Fibroblast of mammary gland (primary cell): Measurements from ENCODE around the gene LUZP1.

Source experiments
- DNase-seq: peaks from one replicate; pipeline ENCODE4 v3.0.0-alpha.2; 2010; ENCODE audit warnings: low read depth
- H3K4me3 ChIP-seq: 2 replicates; pipeline ENCODE4 v1.5.1; 2011; ENCODE audit warnings: low read depth, mild to moderate bottlenecking, low read length, moderate library complexity; ENCODE audit not compliant: control insufficient read depth
- TF ChIP-seq, protein P1 (sequence below): conservative IDR thresholded peaks from 2 replicates; pipeline ENCODE4 v1.5.1; 2011; ENCODE audit warnings: low read depth, low read length, inconsistent platforms; ENCODE audit not compliant: control insufficient read depth, insufficient read depth

The LUZP1 gene

DNA sequence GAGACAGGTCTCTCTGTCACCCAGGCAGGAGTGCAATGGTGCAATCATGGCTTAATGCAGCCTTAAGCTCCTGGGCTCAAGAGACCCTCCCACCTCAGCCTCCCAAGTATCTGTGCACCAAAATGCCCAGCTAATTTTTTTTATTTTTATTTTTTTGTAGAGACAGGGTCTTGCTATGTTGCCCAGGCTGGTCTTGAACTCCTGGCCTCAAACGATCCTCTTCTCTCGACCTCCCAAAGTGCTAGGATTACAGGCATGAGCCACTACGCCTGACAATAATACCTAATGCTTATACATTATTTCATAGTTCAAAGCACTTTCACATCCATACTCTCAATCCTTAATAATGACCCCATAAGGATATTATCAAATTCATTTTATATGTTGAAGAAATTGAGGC is 48.3 kb downstream of the LUZP1 start:
- TF ChIP-seq, protein P1, sequence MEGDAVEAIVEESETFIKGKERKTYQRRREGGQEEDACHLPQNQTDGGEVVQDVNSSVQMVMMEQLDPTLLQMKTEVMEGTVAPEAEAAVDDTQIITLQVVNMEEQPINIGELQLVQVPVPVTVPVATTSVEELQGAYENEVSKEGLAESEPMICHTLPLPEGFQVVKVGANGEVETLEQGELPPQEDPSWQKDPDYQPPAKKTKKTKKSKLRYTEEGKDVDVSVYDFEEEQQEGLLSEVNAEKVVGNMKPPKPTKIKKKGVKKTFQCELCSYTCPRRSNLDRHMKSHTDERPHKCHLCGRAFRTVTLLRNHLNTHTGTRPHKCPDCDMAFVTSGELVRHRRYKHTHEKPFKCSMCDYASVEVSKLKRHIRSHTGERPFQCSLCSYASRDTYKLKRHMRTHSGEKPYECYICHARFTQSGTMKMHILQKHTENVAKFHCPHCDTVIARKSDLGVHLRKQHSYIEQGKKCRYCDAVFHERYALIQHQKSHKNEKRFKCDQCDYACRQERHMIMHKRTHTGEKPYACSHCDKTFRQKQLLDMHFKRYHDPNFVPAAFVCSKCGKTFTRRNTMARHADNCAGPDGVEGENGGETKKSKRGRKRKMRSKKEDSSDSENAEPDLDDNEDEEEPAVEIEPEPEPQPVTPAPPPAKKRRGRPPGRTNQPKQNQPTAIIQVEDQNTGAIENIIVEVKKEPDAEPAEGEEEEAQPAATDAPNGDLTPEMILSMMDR, result no peak
- H3K4me3 ChIP-seq, result no peak overlapping the region
- no peak for DNase-seq

DNA sequence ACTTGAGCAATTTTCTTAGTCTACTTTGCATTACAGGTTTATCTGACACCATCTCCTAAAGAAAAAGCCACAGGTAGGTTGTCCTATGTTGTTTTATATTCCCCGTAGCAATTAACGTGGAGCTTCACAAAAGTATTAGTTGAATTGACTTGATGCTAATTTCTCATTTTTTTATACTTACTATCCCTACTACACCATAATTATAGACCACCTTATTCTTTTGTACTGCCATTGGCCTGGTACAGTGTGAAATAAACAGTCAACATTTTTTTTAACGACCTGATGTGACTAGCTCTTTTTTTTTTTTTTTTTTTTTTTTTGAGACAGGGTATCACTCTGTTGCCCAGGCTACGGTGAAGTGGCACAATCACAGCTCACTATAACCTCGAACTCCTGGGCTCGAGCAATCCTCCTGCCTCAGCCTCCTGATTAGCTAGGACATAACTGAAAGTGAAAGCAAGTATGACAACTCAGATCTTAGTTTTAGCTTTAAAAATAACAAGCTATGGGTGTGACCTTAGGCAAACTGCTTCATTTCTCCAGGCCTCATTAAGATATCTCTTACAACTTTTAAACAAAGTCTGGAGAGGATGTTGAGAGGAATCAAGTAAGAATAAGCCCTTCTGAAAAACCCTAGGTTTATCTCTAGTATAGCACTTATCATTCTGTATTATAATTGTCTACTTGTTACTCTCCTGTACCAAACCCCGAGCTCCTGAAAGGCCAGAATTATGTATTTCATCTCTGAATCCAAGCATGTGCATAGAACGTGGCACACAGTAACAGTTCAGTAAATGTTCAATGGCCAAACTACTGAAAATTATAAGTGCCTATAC is 49.5 kb downstream of the LUZP1 start:
- TF ChIP-seq, protein P1, result no peak
- H3K4me3 ChIP-seq, result no peak overlapping the region

DNA sequence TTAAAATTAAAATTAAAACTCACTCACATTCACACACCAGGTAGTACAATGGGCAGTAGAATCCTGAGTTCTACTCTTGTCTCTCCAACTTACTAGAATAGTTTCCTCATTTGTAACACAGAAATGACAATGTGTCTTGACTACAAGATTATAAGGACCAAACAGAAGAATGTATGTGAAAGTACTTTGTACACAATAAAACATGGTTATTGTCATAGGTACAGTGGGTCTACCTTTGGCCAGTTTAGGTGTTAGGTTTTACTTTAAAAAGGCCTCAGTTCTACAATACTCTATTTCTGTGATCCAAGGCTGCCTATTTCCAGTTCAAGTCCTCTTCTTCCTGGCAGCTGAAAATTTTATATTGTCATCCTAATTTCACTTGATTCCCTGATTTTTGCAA is 50.2 kb downstream of the LUZP1 start:
- H3K4me3 ChIP-seq, result no peak overlapping the region
- TF ChIP-seq, protein P1, result no peak
- no peak for DNase-seq

More for the DNA sequence above, 49.5 kb downstream of the LUZP1 start:
- no peak for DNase-seq

DNA sequence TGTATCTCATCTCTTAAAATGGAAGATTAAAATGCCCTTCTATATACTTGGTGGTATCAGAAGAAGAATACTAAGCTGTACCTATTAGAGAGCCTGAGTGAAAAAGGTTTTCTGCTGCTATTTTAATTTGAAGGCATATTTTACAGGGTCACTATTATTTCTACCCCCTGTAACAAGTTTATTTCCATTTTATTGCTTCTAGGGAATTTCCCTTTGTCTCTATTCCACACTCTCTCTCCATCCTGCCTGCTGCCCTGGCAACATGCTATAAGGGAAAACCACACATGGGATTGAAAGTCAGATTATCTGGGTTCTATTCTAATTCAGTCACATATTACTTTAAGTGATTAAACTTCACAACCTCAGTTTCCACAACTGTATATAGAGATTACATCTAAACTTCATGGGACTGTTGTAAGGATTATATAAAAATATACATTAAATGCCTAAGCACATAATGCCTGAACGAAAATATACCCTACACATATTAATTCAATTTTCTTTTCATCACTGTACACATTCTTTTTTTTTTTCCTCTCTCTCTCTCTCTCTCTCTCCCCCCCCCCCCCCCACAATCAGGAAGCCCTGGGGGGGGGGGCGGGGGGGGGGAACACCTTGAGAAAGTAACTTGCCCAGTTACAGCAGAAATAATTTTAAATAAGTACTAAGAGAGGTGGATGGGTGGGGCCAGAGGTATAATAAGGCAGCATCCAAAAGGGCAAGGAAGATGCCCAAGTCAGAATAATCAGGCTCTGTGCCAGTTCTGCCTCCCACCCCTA is 51.5 kb downstream of the LUZP1 start:
- DNase-seq, result no peak
- H3K4me3 ChIP-seq, result no peak overlapping the region
- TF ChIP-seq, protein P1, result no peak

DNA sequence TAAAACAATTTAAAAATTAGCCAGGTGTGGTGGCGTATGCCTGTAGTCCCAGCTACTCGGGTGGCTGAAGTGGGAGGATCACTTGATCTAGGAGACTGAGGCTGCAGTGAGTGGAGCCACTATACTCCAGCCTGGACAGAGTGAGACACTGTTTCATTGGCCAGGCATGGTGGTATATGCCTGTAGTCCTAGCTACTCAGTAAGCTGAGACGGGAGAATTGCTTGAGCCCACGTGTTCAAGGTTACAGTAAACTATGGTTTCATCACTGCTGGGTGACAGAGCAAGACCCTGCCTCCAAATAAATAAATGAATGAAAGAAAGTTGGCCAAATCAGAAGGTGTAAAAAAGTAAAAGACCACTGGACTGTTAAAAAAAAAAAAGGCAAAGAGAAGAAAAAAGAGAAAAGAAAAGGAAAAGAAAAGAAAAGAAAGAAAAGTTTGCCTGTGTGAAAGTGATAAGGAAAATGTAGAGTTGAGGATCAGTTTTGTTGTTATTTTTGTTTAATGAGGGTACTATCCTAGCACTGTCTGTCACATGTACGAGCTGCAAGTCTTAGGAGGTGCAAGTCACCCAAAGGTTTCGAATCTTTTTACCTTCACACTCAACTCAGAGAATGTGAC is 52.3 kb downstream of the LUZP1 start:
- TF ChIP-seq, protein P1, result no peak

DNA sequence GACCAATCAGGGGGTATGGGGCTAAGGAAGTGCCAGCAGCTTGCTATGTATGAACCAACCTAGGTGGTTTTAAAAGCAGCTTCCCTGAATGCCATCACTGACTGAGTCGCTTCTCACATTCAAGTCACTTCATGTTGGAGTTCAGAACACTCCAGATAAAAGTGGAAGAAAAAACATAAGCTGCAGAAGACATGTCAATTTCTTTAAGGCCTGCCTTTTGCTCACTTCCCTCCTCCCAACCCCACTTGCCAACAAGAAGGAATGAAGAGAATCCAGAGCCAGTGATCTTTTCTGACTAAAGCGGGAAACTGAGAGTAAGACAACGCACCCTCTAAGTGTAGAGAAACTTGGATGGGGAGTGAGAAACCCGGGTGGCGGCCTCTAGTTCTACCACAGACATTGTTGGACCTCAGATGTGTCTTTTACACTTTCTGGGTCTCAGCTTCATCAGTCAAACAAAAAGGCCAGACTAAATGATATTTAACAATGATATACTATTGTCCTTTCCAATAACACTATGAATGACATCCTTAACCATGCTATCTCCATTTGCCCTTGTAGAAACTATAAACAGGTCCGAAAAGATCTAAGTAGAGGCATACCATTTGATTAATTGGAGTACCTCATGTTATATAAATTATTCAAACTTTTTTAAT is 54.1 kb downstream of the LUZP1 start:
- DNase-seq, result no peak

More for the DNA sequence above, 52.3 kb downstream of the LUZP1 start:
- no peak for DNase-seq
- H3K4me3 ChIP-seq, result no peak overlapping the region

More for the DNA sequence above, 54.1 kb downstream of the LUZP1 start:
- TF ChIP-seq, protein P1, result no peak
- no peak overlapping the region for H3K4me3 ChIP-seq
